Esophagus squamous epithelium (tissue), 4 donors: ENCODE data around the gene ANGEL2.

ENCODE experiments used
- CTCF ChIP-seq, 6 experiments: fragments of 450-650 bp in 4 of 6; fragments of 200-600 bp in 2 of 6; sonication (generic) in 2 of 6; IDR thresholded peaks; one replicate each; pipeline ENCODE4 v1.5.1; 2016 to 2019; ENCODE audit warnings: antibody characterized with exemption in 6 of 6, mild to moderate bottlenecking in 4 of 6, moderate library complexity in 4 of 6
- POLR2A ChIP-seq, 4 donors: fragments of 450-650 bp; IDR thresholded peaks; one replicate each; pipeline ENCODE4 v1.6.1; 2017; ENCODE audit warnings: antibody characterized with exemption in 4 of 4, mild to moderate bottlenecking in 4 of 4, moderate library complexity in 3 of 4

DNA sequence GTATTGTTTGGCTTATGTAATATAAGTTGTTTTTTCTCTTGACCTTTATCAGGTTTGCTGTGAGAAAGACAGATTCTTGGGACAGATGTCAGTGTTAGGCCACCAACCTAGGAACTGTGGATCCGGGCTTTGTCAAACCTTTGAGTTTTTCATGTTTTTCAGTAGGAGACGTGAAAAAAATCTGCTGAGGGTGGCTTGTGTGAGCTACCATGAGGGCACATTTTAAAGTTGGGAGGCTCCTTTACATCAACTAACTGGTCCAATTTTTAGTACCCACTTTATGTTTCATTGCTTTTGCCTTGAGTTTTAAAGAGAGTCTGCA lies 36.2 kb upstream of the ANGEL2 start:
- TF ChIP-seq CTCF (IDR thresholded peaks at IDR 0.05) (no peak), POLR2A (IDR thresholded peaks at IDR 0.05) (no peak)
